IMR-90 (cell line): ENCODE results near the gene TIPRL. TPM values are rescaled to one million over a fixed set of nuclear protein-coding genes. Genes with fewer than 3 reads are reported as not detected.

Experiments
- ATAC-seq: fragments of 200-7000 bp; cut with Tn5 transposase; 2 replicates; pipeline ENCODE4 v1.9.1; 2020; ENCODE audit warnings: low read depth, mild to moderate bottlenecking, moderate library complexity
- BruUV-seq: library from RNA; stranded (reverse); fragments of 400-500 nt; replicated peaks from 2 replicates; lab custom pipeline; 2021; lab: Mats Ljungman, UMichigan
- CTCF ChIA-PET: fragments of 300-600 bp; formaldehyde crosslinking; extraction: SDS; loops from one replicate; lab custom pipeline; 2021; ENCODE audit warnings: antibody characterized with exemption; lab: Yijun Ruan, JAX
- POLR2A ChIA-PET: fragments of 300-600 bp; sonication (Branson Sonifier 250); formaldehyde crosslinking; loops from one replicate; lab custom pipeline; 2022; ENCODE audit warnings: antibody characterized with exemption; ENCODE audit not compliant: unreplicated experiment; lab: Charles Lee
- DNase-seq: peaks from one replicate; pipeline ENCODE4 v3.0.0; 2013
- H2AFZ ChIP-seq: replicated peaks from 2 replicates; pipeline ENCODE3; 2013; ENCODE audit warnings: low read length, mild to moderate bottlenecking; ENCODE audit not compliant: poor library complexity
- H2AK5ac ChIP-seq: 2 replicates; pipeline ENCODE4 v1.6.1; 2013; ENCODE audit warnings: low read depth, low read length, inconsistent platforms
- H2AK9ac ChIP-seq: replicated peaks from 2 replicates; pipeline ENCODE3; 2013; ENCODE audit warnings: mild to moderate bottlenecking, low read depth, low read length, moderate library complexity; ENCODE audit not compliant: poor library complexity
- H2BK120ac ChIP-seq: 2 replicates; pipeline ENCODE4 v1.6.1; 2013; ENCODE audit warnings: low read depth, low read length, inconsistent platforms
- H2BK15ac ChIP-seq: 3 replicates; pipeline ENCODE4 v1.6.1; 2013; ENCODE audit warnings: low read depth, low read length, inconsistent platforms
- H2BK20ac ChIP-seq: 2 replicates; pipeline ENCODE4 v1.6.1; 2013; ENCODE audit warnings: low read depth, mild to moderate bottlenecking, inconsistent platforms, low read length, moderate library complexity
- H2BK5ac ChIP-seq: 2 replicates; pipeline ENCODE4 v1.6.1; 2013; ENCODE audit warnings: mild to moderate bottlenecking, low read depth, low read length, inconsistent platforms; ENCODE audit not compliant: poor library complexity, severe bottlenecking
- H3K14ac ChIP-seq: replicated peaks from 2 replicates; pipeline ENCODE4 v1.6.1; 2013; ENCODE audit warnings: low read depth, low read length, inconsistent platforms
- H3K18ac ChIP-seq: 2 replicates; pipeline ENCODE4 v1.6.1; 2013; ENCODE audit warnings: low read depth, low read length, control low read depth
- H3K23ac ChIP-seq: 2 replicates; pipeline ENCODE4 v1.6.1; 2013; ENCODE audit warnings: low read depth, low read length, inconsistent platforms
- H3K27ac ChIP-seq: 2 replicates; pipeline ENCODE4 v1.5.1; 2013; ENCODE audit warnings: mild to moderate bottlenecking, control low read depth, low read length; ENCODE audit not compliant: insufficient read depth
- H3K27me3 ChIP-seq: 2 replicates; pipeline ENCODE4 v1.6.1; 2013; ENCODE audit warnings: low read length; ENCODE audit not compliant: control insufficient read depth, insufficient read depth
- H3K36me3 ChIP-seq: 2 replicates; pipeline ENCODE4 v1.6.1; 2013; ENCODE audit warnings: low read length, mixed read lengths; ENCODE audit not compliant: control insufficient read depth, insufficient read depth
- H3K4ac ChIP-seq: 2 replicates; pipeline ENCODE4 v1.6.1; 2013; ENCODE audit warnings: low read depth, low read length, inconsistent platforms
- H3K4me1 ChIP-seq: 2 replicates; pipeline ENCODE4 v1.6.1; 2013; ENCODE audit warnings: low read length, mixed read lengths; ENCODE audit not compliant: control insufficient read depth, insufficient read depth
- H3K4me2 ChIP-seq: 2 replicates; pipeline ENCODE4 v1.6.1; 2013; ENCODE audit warnings: low read depth, mild to moderate bottlenecking, control low read depth, low read length, moderate library complexity
- H3K4me3 ChIP-seq: 2 replicates; pipeline ENCODE4 v1.5.1; 2013; ENCODE audit warnings: low read depth, mild to moderate bottlenecking, control low read depth, low read length, moderate library complexity; ENCODE audit not compliant: insufficient read depth
- H3K56ac ChIP-seq: 2 replicates; pipeline ENCODE4 v1.6.1; 2013; ENCODE audit warnings: low read length, inconsistent platforms; ENCODE audit not compliant: insufficient read depth; ENCODE audit errors: extremely low read depth
- H3K79me1 ChIP-seq, 2 experiments: 2 replicates each; pipeline ENCODE4 v1.6.1; 2013; ENCODE audit warnings: low read length in 2 of 2, inconsistent platforms in 1 of 2, low read depth in 1 of 2
- H3K9ac ChIP-seq: 2 replicates; pipeline ENCODE4 v1.6.1; 2013; ENCODE audit warnings: low read depth, low read length, control low read depth
- H3K9me1 ChIP-seq: 2 replicates; pipeline ENCODE4 v1.6.1; 2013; ENCODE audit warnings: low read length, inconsistent platforms; ENCODE audit not compliant: insufficient read depth
- H3K9me3 ChIP-seq: 2 replicates; pipeline ENCODE4 v1.6.1; 2013; ENCODE audit warnings: low read length; ENCODE audit not compliant: control insufficient read depth, insufficient read depth
- H4K20me1 ChIP-seq: 2 replicates; pipeline ENCODE4 v1.6.1; 2013; ENCODE audit warnings: low read length, inconsistent platforms; ENCODE audit not compliant: insufficient read depth
- H4K5ac ChIP-seq: 2 replicates; pipeline ENCODE4 v1.6.1; 2013; ENCODE audit warnings: mild to moderate bottlenecking, low read depth, low read length, control low read depth
- H4K8ac ChIP-seq, 2 experiments: 2 replicates each; pipeline ENCODE4 v1.6.1; 2013; ENCODE audit warnings: low read depth in 2 of 2, low read length in 2 of 2, control low read depth in 1 of 2, inconsistent platforms in 1 of 2
- H4K91ac ChIP-seq: 2 replicates; pipeline ENCODE4 v1.6.1; 2013; ENCODE audit warnings: low read depth, low read length, inconsistent platforms; ENCODE audit not compliant: insufficient read depth
- BHLHE40 ChIP-seq: fragments of 150-350 bp; IDR thresholded peaks from 2 replicates; pipeline ENCODE4 v1.6.1; 2016; ENCODE audit warnings: mild to moderate bottlenecking, low read depth, low read length
- CEBPB ChIP-seq: IDR thresholded peaks from 2 replicates; pipeline ENCODE4 v1.6.1; 2012; ENCODE audit warnings: low read depth, low read length, improper control_type of control experiment
- CHD1 ChIP-seq: IDR thresholded peaks from 2 replicates; pipeline ENCODE4 v1.6.1; 2012; ENCODE audit warnings: low read depth, low read length, improper control_type of control experiment
- CTCF ChIP-seq: conservative IDR thresholded peaks from 2 replicates; pipeline ENCODE4 v1.5.1; 2012; ENCODE audit warnings: mild to moderate bottlenecking, low read depth, low read length, improper control_type of control experiment
- ELK1 ChIP-seq: fragments of 150-350 bp; IDR thresholded peaks from 2 replicates; pipeline ENCODE4 v1.6.1; 2016; ENCODE audit warnings: low read depth, mild to moderate bottlenecking, low read length, moderate library complexity, borderline replicate concordance
- FOS ChIP-seq: fragments of 150-350 bp; IDR thresholded peaks from 2 replicates; pipeline ENCODE4 v1.6.1; 2016; ENCODE audit warnings: low read depth, low read length
- MAFK ChIP-seq: IDR thresholded peaks from 2 replicates; pipeline ENCODE4 v1.6.1; 2012; ENCODE audit warnings: low read depth, low read length, improper control_type of control experiment
- MAZ ChIP-seq: IDR thresholded peaks from 2 replicates; pipeline ENCODE4 v1.6.1; 2012; ENCODE audit warnings: low read depth, mild to moderate bottlenecking, low read length, improper control_type of control experiment, moderate library complexity, borderline replicate concordance
- MXI1 ChIP-seq: IDR thresholded peaks from 2 replicates; pipeline ENCODE4 v1.6.1; 2012; ENCODE audit warnings: low read depth, mild to moderate bottlenecking, low read length, moderate library complexity, borderline replicate concordance
- NFE2L2 ChIP-seq: fragments of 150-350 bp; IDR thresholded peaks from 2 replicates; pipeline ENCODE4 v1.6.1; 2016; ENCODE audit warnings: low read depth, mild to moderate bottlenecking, low read length
- POLR2A ChIP-seq: IDR thresholded peaks from 2 replicates; pipeline ENCODE4 v1.6.1; 2012; ENCODE audit warnings: mild to moderate bottlenecking, low read depth, low read length
- RAD21 ChIP-seq: IDR thresholded peaks from 2 replicates; pipeline ENCODE4 v1.6.1; 2012; ENCODE audit warnings: low read length, improper control_type of control experiment
- RCOR1 ChIP-seq: IDR thresholded peaks from 2 replicates; pipeline ENCODE4 v1.6.1; 2012; ENCODE audit warnings: mild to moderate bottlenecking, low read length, improper control_type of control experiment; ENCODE audit not compliant: insufficient replicate concordance
- RFX5 ChIP-seq: IDR thresholded peaks from 2 replicates; pipeline ENCODE4 v1.8.0; 2012; ENCODE audit warnings: low read depth, mild to moderate bottlenecking, low read length, moderate library complexity
- SMC3 ChIP-seq: fragments of 150-350 bp; IDR thresholded peaks from 2 replicates; pipeline ENCODE4 v1.6.1; 2016; ENCODE audit warnings: low read depth, mild to moderate bottlenecking, antibody characterized with exemption, low read length, moderate library complexity
- WGBS, 2 experiments: methylation state at CpG; one replicate each; pipeline versions ENCODE4 v1.1.5 to v1.1.7; 2013; ENCODE audit warnings: missing lambda C conversion rate in 2 of 2; ENCODE audit not compliant: insufficient read length in 1 of 2; ENCODE audit errors: extremely low coverage in 2 of 2; 5-methylcytosine and 5-hydroxymethylcytosine counted together
- dilution Hi-C: fragments of 300-500 bp; cut with HindIII; formaldehyde crosslinking; loops from one replicate; pipeline ENCODE4 v1.14.3; 2018; ENCODE audit warnings: low sequenced_read_pairs; ENCODE audit not compliant: unreplicated experiment
- in situ Hi-C: fragments of 300-500 bp; cut with MboI; formaldehyde crosslinking; loops from 3 replicates; pipeline ENCODE4 v1.14.3; 2019; ENCODE audit warnings: low sequenced_read_pairs, inconsistent platforms, mixed read lengths
- intact Hi-C: fragments of 100-400 bp; cut with micrococcal nuclease; formaldehyde crosslinking; loops from 2 replicates; pipeline ENCODE4 v1.10.0; 2022
- polyA plus RNA-seq, 3 experiments: library from polyadenylated mRNA; depleted of rRNA; stranded (reverse); fragments of >200 nt; gene quantifications; 2 replicates each; pipeline ENCODE4 v1.2.3, GENCODE V29; 2012; ENCODE audit warnings: low replicate concordance in 1 of 3
- total RNA-seq: library from RNA; depleted of rRNA; stranded (reverse); fragments of >200 nt; gene quantifications from 2 replicates; pipeline ENCODE4 v1.2.3, GENCODE V29; 2012
- TF ChIP-seq, protein P1 (sequence below): fragments of 150-350 bp; IDR thresholded peaks from 2 replicates; pipeline ENCODE4 v1.6.1; 2017; ENCODE audit warnings: mild to moderate bottlenecking, antibody characterized with exemption, low read length, low read depth

TIPRL gene
- total and polyA plus RNA-seq, 2 of the 4 experiments (the other 2 are of a cell fraction) = 15.4 to 23.8 TPM

DNA sequence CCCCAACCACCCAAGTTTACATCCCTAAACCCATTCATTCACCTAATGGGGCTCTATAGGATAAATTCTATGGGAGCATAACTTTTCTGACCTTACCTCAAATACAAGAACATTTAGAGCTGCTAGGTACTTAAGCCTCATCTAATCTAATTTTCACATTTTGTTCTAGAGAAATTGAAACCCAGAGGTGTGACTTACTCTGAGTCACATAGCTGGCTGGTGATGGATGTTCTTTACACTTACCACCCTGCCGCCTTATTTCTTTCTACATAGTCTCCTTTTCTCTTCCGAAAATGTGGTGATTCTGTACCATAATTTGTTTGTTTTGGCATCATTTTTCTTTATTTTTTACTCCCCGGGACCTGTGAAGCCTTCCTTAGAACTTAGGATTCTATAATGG, 20.3 kb downstream of the TIPRL start:
- no peak overlapping the region for H3K18ac ChIP-seq
- H4K91ac ChIP-seq = no peak overlapping the region
- dilution Hi-C loops = no loop called here
- no peak overlapping the region for H3K4ac ChIP-seq
- H2AK9ac ChIP-seq = no peak overlapping the region
- H2BK15ac ChIP-seq = no peak overlapping the region
- in situ Hi-C loops = no loop called here
- H3K9ac ChIP-seq = no peak overlapping the region
- H2BK120ac ChIP-seq = no peak overlapping the region
- H2AFZ ChIP-seq = no peak overlapping the region
- intact Hi-C loops = no loop called here
- H3K27me3 ChIP-seq = no peaks in the 10 kb centered on the region
- no peaks in the 10 kb centered on the region for H3K9me3 ChIP-seq
- H3K4me3 ChIP-seq = no peak overlapping the region
- ChIA-PET POLR2A (no interaction called here), CTCF (no interaction called here)
- H2AK5ac ChIP-seq = no peak overlapping the region
- no peaks in the 10 kb centered on the region for H3K79me1 ChIP-seq
- no peak overlapping the region for H3K14ac ChIP-seq
- no peak overlapping the region for H2BK20ac ChIP-seq
- no peaks in the 10 kb centered on the region for H3K9me1 ChIP-seq
- no peak overlapping the region for H3K56ac ChIP-seq
- H4K8ac ChIP-seq = no peak overlapping the region
- DNase-seq = no peak
- no TSS peak for BruUV-seq
- no CpG with 5 or more reads among the region's 3 CpGs for WGBS, 2 experiments
- H3K27ac ChIP-seq = no peak overlapping the region
- H3K4me1 ChIP-seq = peaks cover 2% of the 10 kb centered on the region; the same call in 1 of the 2 replicates
- H2BK5ac ChIP-seq = no peak overlapping the region
- no peak overlapping the region for H3K23ac ChIP-seq
- H3K4me2 ChIP-seq = no peak overlapping the region
- H3K36me3 ChIP-seq = peaks cover 9% of the 10 kb centered on the region
- no peaks in the 10 kb centered on the region for H4K20me1 ChIP-seq
- no peak for ATAC-seq
- no peak overlapping the region for H4K5ac ChIP-seq
- no peak for TF ChIP-seq ELK1
- TF ChIP-seq, protein P1, sequence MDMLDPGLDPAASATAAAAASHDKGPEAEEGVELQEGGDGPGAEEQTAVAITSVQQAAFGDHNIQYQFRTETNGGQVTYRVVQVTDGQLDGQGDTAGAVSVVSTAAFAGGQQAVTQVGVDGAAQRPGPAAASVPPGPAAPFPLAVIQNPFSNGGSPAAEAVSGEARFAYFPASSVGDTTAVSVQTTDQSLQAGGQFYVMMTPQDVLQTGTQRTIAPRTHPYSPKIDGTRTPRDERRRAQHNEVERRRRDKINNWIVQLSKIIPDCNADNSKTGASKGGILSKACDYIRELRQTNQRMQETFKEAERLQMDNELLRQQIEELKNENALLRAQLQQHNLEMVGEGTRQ = no peak
- TF ChIP-seq SMC3 = no peak
- no peak for TF ChIP-seq RAD21
- TF ChIP-seq MXI1 = no peak
- TF ChIP-seq MAFK = no peak
- TF ChIP-seq CHD1 = no peak
- TF ChIP-seq BHLHE40 = no peak
- no peak for TF ChIP-seq RCOR1
- TF ChIP-seq POLR2A = no peak
- TF ChIP-seq FOS = no peak
- TF ChIP-seq MAZ = no peak
- TF ChIP-seq CEBPB = no peak
- no peak for TF ChIP-seq RFX5
- TF ChIP-seq CTCF = no peak
- no peak for TF ChIP-seq NFE2L2
